Measurements from ENCODE around the gene ZNF575.
A peak's percentile ranks its signal among the peaks of the same experiment; 100 is the strongest.

ZNF575 gene

GRCh38 chr19:43532962-43533545 is at the start of gene ZNF575 (continued):
- no peak for TF ChIP-seq ZNF280D (tag by site-specific recombination; IDR thresholded peaks at IDR 0.05)
- TF ChIP-seq PRDM2 (tag by site-specific recombination; IDR thresholded peaks at IDR 0.05; ENCODE audit: borderline replicate concordance) = no peak
- no peak for TF ChIP-seq AEBP2 (tag by site-specific recombination; IDR thresholded peaks at IDR 0.05; ENCODE audit: borderline replicate concordance)
- TF ChIP-seq ZNF274 (IDR thresholded peaks at IDR 0.05; ENCODE audit: low read length) = no peak
- no peak for TF ChIP-seq ZNF274 (tag by site-specific recombination; IDR thresholded peaks at IDR 0.05; ENCODE audit: borderline replicate concordance)
- TF ChIP-seq ZNF292 (tag by site-specific recombination; IDR thresholded peaks at IDR 0.05; ENCODE audit: borderline replicate concordance, low read depth) = no peak
- TF ChIP-seq PRDM1 (tag by site-specific recombination; IDR thresholded peaks at IDR 0.05) = no peak
- TF ChIP-seq ZNF280C (tag by site-specific recombination; IDR thresholded peaks at IDR 0.05) = no peak
- 0 out of 2 replicates have a peak, but pooled peaks have one; percentile 49 for TF ChIP-seq ZSCAN18 (tag by site-specific recombination; IDR thresholded peaks at IDR 0.05)
- TF ChIP-seq ZNF692 (tag by site-specific recombination; IDR thresholded peaks at IDR 0.05) = peak; percentile 47
- TF ChIP-seq BCL11B (tag by site-specific recombination; IDR thresholded peaks at IDR 0.05; ENCODE audit: low read depth) = no peak
- TF ChIP-seq ZXDB (tag by site-specific recombination; IDR thresholded peaks at IDR 0.05) = peak; percentile 52
- no peak for TF ChIP-seq ZNF623 (tag by site-specific recombination; IDR thresholded peaks at IDR 0.05)
- peak; percentile 60; the same call in 1 of the 2 replicates for TF ChIP-seq ZNF580 (tag by site-specific recombination; IDR thresholded peaks at IDR 0.05)
- no peak for TF ChIP-seq PRDM6 (tag by site-specific recombination; IDR thresholded peaks at IDR 0.05)
- 0 out of 2 replicates have a peak, but pooled peaks have one; percentile 14 for TF ChIP-seq BCL11A (tag by site-specific recombination; IDR thresholded peaks at IDR 0.05; ENCODE audit: low read depth)
- peak; percentile 49 for TF ChIP-seq GLIS1 (tag by site-specific recombination; IDR thresholded peaks at IDR 0.05)
- TF ChIP-seq ZBTB6 (tag by site-specific recombination; IDR thresholded peaks at IDR 0.05) = no peak; the same call in 1 of the 2 replicates
- no peak for TF ChIP-seq ZNF202 (tag by site-specific recombination; IDR thresholded peaks at IDR 0.05; ENCODE audit: borderline replicate concordance)

Data from HEK293 (cell line).